HG02943 (cell line): Measurements from ENCODE around the gene LRRC19.
A peak's percentile ranks its signal among the peaks of the same experiment; 100 is the strongest.

Experiments
- ATAC-seq: cut with Tn5 transposase; IDR thresholded peaks from one replicate; pipeline ENCODE4 v1.9.1; 2021; ENCODE audit warnings: mild to moderate bottlenecking, low read depth, moderate library complexity; ENCODE audit not compliant: unreplicated experiment

Gene LRRC19

GRCh38 chr9:27005491-27005890 lies at the start of gene LRRC19:
Gene LRRC19, minus strand, starts transcription at chr9:27005672. Its CDS starts 5,978 bp downstream, at chr9:26999694.
- ATAC-seq: no peak

- ATAC-seq: no peak
Observed at GRCh38 chr9:27054841-27055240, 49.4 kb upstream of the LRRC19 start.

GRCh38 chr9:27054125-27054524 lies 48.7 kb upstream of the LRRC19 start:
- ATAC-seq: no peak

GRCh38 chr9:27053369-27054022 lies 48.0 kb upstream of the LRRC19 start:
- no peak for ATAC-seq

GRCh38 chr9:27047136-27047535 lies 41.7 kb upstream of the LRRC19 start:
- ATAC-seq: no peak

GRCh38 chr9:27043176-27043575 lies 37.7 kb upstream of the LRRC19 start:
- no peak for ATAC-seq

GRCh38 chr9:27042476-27042875 lies 37.0 kb upstream of the LRRC19 start:
- no peak for ATAC-seq

GRCh38 chr9:27041746-27042145 lies 36.3 kb upstream of the LRRC19 start:
- ATAC-seq: no peak

GRCh38 chr9:27037499-27037898 lies 32.0 kb upstream of the LRRC19 start:
- no peak for ATAC-seq

- peak; percentile 94 for ATAC-seq
Observed at GRCh38 chr9:27033815-27034403, 28.4 kb upstream of the LRRC19 start.

- no peak for ATAC-seq
Observed at GRCh38 chr9:27029186-27029585, 23.7 kb upstream of the LRRC19 start.

GRCh38 chr9:27022920-27023319 lies 17.4 kb upstream of the LRRC19 start:
- no peak for ATAC-seq

- no peak for ATAC-seq
Observed at GRCh38 chr9:27019589-27019988, 14.1 kb upstream of the LRRC19 start.

GRCh38 chr9:27003426-27004077 lies 1.9 kb downstream of the LRRC19 start:
- ATAC-seq: no peak

- ATAC-seq: no peak
Observed at GRCh38 chr9:26995810-26996209, 9.7 kb downstream of the LRRC19 start.

GRCh38 chr9:26983340-26983739 lies 22.1 kb downstream of the LRRC19 start:
- ATAC-seq: no peak

GRCh38 chr9:26975728-26976707 lies 29.5 kb downstream of the LRRC19 start:
- no peak for ATAC-seq

- no peak for ATAC-seq
Observed at GRCh38 chr9:26974927-26975326, 30.5 kb downstream of the LRRC19 start.

- ATAC-seq: no peak
Observed at GRCh38 chr9:26973989-26974388, 31.5 kb downstream of the LRRC19 start.

- ATAC-seq: no peak
Observed at GRCh38 chr9:26971721-26972120, 33.8 kb downstream of the LRRC19 start.

GRCh38 chr9:26956860-26957233 lies 48.6 kb downstream of the LRRC19 start:
- ATAC-seq: no peak
